Mucosa of rectum (tissue), 2 donors: ENCODE results near the gene RGS12.

Source experiments
- H3K27ac ChIP-seq, 2 donors: one replicate each; pipeline ENCODE4 v1.7.0; 2013; ENCODE audit warnings: inconsistent platforms in 2 of 2, low read depth in 2 of 2, low read length in 2 of 2
- H3K27me3 ChIP-seq, 2 donors: one replicate each; pipeline ENCODE4 v1.7.0; 2013; ENCODE audit warnings: low read length in 2 of 2; ENCODE audit not compliant: control insufficient read depth in 2 of 2, insufficient read depth in 2 of 2
- H3K36me3 ChIP-seq, 2 donors: one replicate each; pipeline ENCODE4 v1.7.0; 2013; ENCODE audit warnings: low read length in 2 of 2; ENCODE audit not compliant: control insufficient read depth in 2 of 2, insufficient read depth in 2 of 2
- H3K4me1 ChIP-seq, 2 donors: one replicate each; pipeline ENCODE4 v1.7.0; 2013; ENCODE audit warnings: low read length in 2 of 2, mild to moderate bottlenecking in 1 of 2; ENCODE audit not compliant: control insufficient read depth in 2 of 2, insufficient read depth in 2 of 2
- H3K4me3 ChIP-seq, 2 donors: one replicate each; pipeline ENCODE4 v1.7.0; 2013; ENCODE audit warnings: low read length in 2 of 2
- H3K9ac ChIP-seq, 2 donors: one replicate each; pipeline ENCODE4 v1.7.0; 2013; ENCODE audit warnings: low read length in 2 of 2, low read depth in 1 of 2, mild to moderate bottlenecking in 1 of 2
- H3K9me3 ChIP-seq, 2 donors: one replicate each; pipeline ENCODE4 v1.7.0; 2013; ENCODE audit warnings: low read length in 2 of 2; ENCODE audit not compliant: control insufficient read depth in 2 of 2
- donor health status: healthy.
- donor health status: Normal muscosa, but diverticular disease.

RGS12 gene

DNA sequence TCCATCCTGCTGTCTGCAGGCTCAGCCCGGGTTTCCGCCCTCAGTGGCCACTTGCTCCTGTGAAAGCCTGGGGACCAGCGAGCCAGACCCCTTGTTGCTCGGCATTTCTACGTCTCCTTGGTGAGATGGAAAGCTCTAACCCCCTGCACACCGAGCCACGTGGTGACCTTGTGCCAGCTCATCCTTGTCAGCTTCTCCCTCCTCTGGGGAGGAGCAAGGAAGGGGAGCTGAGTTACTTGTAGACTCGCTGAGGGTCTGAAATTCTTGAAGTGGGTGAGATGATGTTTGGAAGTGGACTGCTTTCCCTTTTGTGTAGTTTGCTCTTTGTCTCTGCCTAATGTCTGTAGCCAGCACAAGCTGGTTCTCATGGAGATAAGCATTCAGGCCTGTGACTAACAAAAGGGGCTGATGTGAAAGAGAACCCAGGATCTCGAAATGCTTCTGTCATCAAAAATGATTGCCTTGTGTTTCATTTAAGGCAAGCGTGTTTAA, 29.3 kb downstream of the RGS12 start:
- Histone ChIP-seq H3K27ac (no peak overlapping the region), H3K27me3 (no peaks in the 10 kb centered on the region), H3K9ac (no peak overlapping the region), H3K9me3 (no peaks in the 10 kb centered on the region), H3K4me3 (no peak overlapping the region), H3K36me3 (peaks cover 0 to 7% of the 10 kb centered on the region in 2 donors), H3K4me1 (no peaks in the 10 kb centered on the region)

DNA sequence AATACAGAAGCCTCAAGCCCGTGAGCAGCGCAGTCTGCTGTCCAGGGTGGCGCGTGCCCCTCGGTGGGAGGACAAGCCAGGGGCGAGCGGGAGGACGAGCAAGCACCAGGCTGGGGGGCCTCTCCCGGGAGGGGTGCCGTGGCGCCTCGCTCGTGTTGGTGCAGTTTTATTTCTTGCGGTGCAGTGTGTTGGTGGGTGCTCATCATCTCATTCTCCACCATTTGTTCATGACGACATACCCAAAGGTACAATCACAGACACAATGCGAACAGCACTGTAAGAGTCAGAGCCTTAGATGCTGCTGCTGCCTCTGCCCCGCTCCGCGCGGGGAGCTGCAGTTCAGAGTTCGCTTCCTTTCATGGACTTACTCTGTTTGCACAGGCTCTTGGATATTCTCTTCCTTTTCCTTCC, 30.3 kb downstream of the RGS12 start:
- no peak overlapping the region for H3K9ac ChIP-seq

DNA sequence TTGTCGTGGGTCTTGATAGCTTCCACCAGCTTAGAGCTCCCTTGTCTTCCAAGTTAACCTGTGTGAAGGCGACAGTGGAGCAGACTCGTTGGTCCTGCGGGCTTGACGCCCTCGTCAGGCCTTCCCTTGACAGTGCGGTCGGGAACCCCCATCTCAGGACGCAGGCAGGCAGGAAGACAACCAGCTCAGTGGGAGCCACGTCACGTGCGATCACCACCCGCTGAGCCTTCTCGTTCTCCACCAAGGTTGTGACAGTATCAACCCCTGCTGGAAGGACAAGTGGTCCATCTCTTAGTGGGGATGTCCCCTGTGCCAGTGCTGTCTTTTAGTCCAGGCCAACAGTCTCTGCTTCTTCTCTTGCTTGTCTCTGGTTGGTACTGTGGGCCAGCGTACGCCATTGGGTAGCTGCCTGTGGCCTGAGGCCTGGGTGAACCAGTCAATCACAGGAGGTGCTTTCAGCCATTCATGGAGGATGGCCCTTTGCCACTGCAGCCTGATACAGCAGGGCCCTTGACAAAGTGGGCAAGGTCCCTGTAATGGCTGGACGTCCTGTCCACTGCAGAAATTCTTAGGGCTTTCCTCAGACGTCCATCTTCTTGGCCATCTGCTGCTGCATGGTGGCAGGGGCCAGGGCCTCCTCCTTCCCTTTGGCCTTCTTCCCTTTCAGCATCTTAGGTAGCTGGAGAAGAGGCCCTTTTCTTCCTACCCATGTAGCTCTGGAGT, 31.4 kb downstream of the RGS12 start:
- Histone ChIP-seq H3K27ac (no peak overlapping the region), H3K27me3 (no peaks in the 10 kb centered on the region), H3K9me3 (no peaks in the 10 kb centered on the region), H3K36me3 (peaks cover 0 to 4% of the 10 kb centered on the region in 2 donors), H3K9ac (no peak overlapping the region), H3K4me1 (no peaks in the 10 kb centered on the region), H3K4me3 (no peak overlapping the region)

More for the DNA sequence above, 30.3 kb downstream of the RGS12 start:
- Histone ChIP-seq H3K4me3 (no peak overlapping the region), H3K9me3 (no peaks in the 10 kb centered on the region), H3K36me3 (peaks cover 0 to 4% of the 10 kb centered on the region in 2 donors), H3K27ac (no peak overlapping the region), H3K4me1 (no peaks in the 10 kb centered on the region), H3K27me3 (no peaks in the 10 kb centered on the region)

DNA sequence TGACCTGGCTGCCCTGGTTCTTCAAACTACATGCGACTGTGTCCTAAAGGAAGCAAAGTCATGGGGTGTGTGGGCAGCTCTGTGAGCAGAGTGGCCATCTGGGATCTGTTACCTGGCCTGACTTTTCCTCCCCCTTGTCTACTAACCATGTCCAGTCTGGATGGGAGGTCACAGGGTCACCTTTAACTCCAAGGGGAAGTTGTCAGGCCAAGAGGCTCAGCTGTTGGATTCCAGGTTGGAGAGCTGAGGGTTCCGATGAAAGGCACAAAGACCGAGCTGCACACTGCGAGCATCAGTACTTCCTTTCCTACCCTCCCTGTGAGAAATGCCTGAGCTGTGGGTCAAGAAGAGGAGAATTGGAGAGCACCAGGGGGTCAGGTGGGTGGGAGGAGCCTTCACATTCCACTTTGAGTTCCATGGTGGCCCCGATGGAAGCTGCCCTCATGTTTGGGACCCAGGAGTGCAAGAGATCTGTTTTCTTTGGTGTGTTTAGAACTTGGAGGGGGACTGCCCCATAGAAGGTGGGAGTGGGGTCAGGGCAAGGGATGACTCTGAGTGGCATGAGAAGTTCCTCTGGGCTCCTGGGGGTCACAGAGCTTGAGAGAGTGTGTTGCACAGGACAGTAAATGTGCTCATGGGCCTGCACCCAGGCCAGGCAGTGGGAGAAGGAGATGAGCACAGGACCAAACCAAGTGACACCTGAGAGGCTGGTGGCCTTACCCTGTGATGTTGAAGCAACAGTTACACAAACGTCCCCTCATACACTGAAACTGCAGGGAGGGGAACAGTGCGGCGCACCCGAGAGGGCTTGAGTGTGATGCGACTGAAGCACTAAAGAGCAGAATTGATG, 36.2 kb downstream of the RGS12 start:
- no peak overlapping the region for H3K9ac ChIP-seq
- H3K27ac ChIP-seq: no peak overlapping the region
- no peaks in the 10 kb centered on the region for H3K36me3 ChIP-seq
- H3K4me3 ChIP-seq: no peak overlapping the region
- H3K27me3 ChIP-seq: no peaks in the 10 kb centered on the region
- H3K4me1 ChIP-seq: no peaks in the 10 kb centered on the region
- no peaks in the 10 kb centered on the region for H3K9me3 ChIP-seq

DNA sequence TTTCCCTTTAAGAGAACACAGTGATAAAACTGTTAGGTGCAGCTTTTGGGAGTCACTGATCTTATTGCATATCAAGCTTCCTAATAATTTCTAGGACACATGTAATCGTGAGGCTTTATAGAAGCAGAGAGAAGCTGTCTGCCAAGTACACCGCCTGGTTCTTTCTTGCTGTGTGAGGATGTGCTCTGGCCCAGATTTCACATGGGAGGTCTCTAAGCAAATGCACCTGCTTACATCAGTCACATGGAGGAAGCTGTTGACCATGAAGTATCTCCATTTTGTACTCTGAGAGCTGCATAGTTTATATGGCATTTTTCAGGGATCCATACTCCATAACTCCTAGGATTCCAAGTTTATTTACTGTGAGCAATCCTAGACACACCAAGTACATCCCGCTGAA, 37.1 kb downstream of the RGS12 start:
- no peaks in the 10 kb centered on the region for H3K4me1 ChIP-seq
- no peaks in the 10 kb centered on the region for H3K27me3 ChIP-seq
- H3K27ac ChIP-seq: no peak overlapping the region
- no peaks in the 10 kb centered on the region for H3K9me3 ChIP-seq
- no peak overlapping the region for H3K4me3 ChIP-seq
- no peaks in the 10 kb centered on the region for H3K36me3 ChIP-seq
- no peak overlapping the region for H3K9ac ChIP-seq

DNA sequence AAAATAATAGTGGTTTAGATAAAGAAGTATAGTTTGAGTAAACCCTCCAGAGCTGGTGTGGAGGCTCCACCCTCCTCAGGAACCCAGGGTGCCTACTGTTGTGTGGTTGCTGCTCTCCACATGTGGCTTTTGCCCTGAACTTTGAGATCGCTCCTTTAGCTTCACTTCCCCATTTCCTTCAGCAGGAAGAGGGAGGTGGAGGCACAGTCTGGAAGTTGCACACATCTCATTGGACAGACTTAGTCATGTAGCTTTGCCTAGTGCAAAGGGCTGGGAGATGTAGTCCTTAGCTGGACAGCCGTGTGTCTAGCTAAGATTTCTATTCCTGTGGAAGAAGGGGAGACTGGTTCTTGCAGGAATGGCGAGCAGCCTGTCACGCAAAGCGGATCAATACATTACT, 37.9 kb downstream of the RGS12 start:
- Histone ChIP-seq H3K9me3 (no peaks in the 10 kb centered on the region), H3K9ac (no peak overlapping the region), H3K36me3 (no peaks in the 10 kb centered on the region), H3K27ac (no peak overlapping the region), H3K4me1 (no peaks in the 10 kb centered on the region), H3K27me3 (no peaks in the 10 kb centered on the region), H3K4me3 (no peak overlapping the region)

DNA sequence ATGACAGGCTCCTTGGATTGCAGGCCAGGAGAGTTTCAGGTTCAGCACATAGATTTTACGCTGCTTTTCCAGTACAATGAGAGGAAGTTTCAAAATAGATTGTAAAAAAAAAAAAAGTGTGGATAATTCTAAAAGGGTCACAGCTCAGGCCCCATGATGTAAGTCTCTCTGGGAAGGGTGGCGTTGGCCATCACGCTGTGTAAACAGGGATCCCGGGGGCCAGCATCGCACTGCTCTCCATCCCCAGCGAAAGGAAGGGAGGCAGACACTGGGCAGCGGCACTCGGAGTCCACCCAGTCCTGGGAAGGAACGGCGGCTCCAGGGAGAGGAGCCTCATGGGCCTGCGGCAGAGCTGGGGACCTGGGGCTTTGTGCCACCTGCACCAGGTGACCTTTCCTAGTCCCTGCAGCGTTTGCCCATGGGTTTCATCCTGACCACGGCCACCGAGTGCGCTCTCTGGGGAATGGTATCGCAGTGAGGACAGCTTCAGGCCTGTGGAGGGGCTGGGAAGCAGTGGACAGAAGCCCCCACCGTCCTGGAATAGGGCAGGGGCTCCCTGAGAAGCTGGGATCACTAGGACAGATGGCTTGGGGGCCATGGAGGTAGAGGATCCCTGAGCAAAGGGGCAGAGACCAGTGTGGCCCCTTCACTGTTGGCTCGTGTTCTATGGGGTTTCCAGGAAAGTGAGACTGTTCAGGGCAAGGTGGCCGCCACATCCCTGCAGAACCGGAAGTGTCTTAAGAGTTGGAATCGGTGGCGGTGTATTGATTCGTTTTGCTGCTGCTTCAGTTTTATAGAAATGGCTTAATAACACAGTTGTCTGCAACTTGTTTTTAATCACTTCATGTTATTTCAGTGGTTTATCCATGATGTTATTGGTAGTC, 38.9 kb downstream of the RGS12 start:
- no peak overlapping the region for H3K9ac ChIP-seq
- no peaks in the 10 kb centered on the region for H3K9me3 ChIP-seq
- no peak overlapping the region for H3K4me3 ChIP-seq
- no peaks in the 10 kb centered on the region for H3K27me3 ChIP-seq
- no peaks in the 10 kb centered on the region for H3K4me1 ChIP-seq
- no peak overlapping the region for H3K27ac ChIP-seq
- H3K36me3 ChIP-seq: no peaks in the 10 kb centered on the region

DNA sequence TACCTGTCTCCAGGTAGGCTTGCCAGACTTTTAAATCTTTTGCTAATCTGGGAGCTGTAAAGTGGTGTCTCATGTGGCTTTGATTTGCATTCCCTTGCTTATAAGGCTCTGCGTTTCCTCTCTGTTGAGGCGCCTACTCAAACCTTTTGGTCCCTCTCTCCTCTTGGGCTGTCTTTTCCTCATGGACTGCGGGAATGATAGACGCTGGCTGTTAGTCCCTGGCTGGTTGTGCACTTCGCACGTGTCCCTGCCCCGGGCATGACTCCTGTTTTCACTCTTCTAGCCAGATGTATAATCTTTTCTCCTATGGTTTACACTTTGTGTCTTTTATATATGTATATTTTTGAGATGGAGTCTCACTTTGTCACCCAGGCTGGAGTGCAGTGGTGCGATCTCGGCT, 39.7 kb downstream of the RGS12 start:
- Histone ChIP-seq H3K27ac (no peak overlapping the region), H3K27me3 (no peaks in the 10 kb centered on the region), H3K36me3 (no peaks in the 10 kb centered on the region), H3K9ac (no peak overlapping the region), H3K4me1 (no peaks in the 10 kb centered on the region), H3K4me3 (no peak overlapping the region), H3K9me3 (no peaks in the 10 kb centered on the region)

DNA sequence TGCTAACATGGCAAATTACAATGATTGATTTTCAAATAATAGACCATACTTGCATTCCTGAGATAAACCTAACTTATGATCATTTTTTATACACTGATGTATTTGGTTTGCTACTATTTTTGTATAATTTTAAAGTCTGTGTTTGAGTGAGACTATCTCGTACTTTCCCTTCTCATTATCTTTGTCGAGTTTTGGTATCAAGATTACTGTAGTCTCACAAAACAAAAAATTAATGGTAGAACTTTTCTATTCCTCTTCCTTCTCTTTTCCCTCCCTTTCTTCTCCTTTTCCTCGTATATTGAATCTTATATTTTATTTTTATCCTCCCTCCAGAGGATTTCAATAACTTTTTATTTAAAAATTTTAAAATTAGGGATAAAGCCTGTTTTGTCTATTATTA, 41.5 kb downstream of the RGS12 start:
- Histone ChIP-seq H3K9ac (no peak overlapping the region), H3K27me3 (no peaks in the 10 kb centered on the region), H3K36me3 (no peaks in the 10 kb centered on the region), H3K27ac (no peak overlapping the region), H3K4me1 (no peaks in the 10 kb centered on the region), H3K4me3 (no peak overlapping the region), H3K9me3 (no peaks in the 10 kb centered on the region)
